ENCODE results near the gene APOOL. TPM values are rescaled to one million over a fixed set of nuclear protein-coding genes. Genes with fewer than 3 reads are reported as not detected.

APOOL gene
- polyA plus RNA-seq, 1 experiment: 2.5 TPM

- no peaks in the 10 kb centered on the region for H3K27me3 ChIP-seq (ENCODE audit: control insufficient read depth, insufficient read depth, low read length)
- ChIA-PET POLR2A (no interaction called here), CTCF (interaction anchor here (0.6 kb wide), 1 partner anchor 105 kb away, joined by 3 read pairs; no protein-coding TSS in a partner anchor)
- no peaks in the 10 kb centered on the region for H3K36me3 ChIP-seq (ENCODE audit: control insufficient read depth, insufficient read depth, low read length)
- no peak overlapping the region for H3K4me3 ChIP-seq (ENCODE audit: low read depth, low read length)
- DNase-seq (ENCODE audit: low read depth): no peak
- TF ChIP-seq CTCF (IDR thresholded peaks at IDR 0.05; ENCODE audit: insufficient read depth, low read depth, low read length): no peak
Observed at GRCh38 chrX:85020216-85020615, 16.5 kb downstream of the APOOL start.

- ChIA-PET CTCF (no interaction called here), POLR2A (no interaction called here)
Observed at GRCh38 chrX:85024044-85024443, 20.4 kb downstream of the APOOL start.

GRCh38 chrX:85024562-85024961 is 20.9 kb downstream of the APOOL start:
- H3K36me3 ChIP-seq (ENCODE audit: control insufficient read depth, insufficient read depth, low read length): no peaks in the 10 kb centered on the region
- no peaks in the 10 kb centered on the region for H3K27me3 ChIP-seq (ENCODE audit: control insufficient read depth, insufficient read depth, low read length)
- TF ChIP-seq CTCF (IDR thresholded peaks at IDR 0.05; ENCODE audit: insufficient read depth, low read depth, low read length): no peak
- ChIA-PET CTCF (no interaction called here), POLR2A (no interaction called here)
- no peak for DNase-seq (ENCODE audit: low read depth)
- no peak overlapping the region for H3K4me3 ChIP-seq (ENCODE audit: low read depth, low read length)

More at GRCh38 chrX:85024044-85024443, 20.4 kb downstream of the APOOL start:
- Histone ChIP-seq H3K27me3 (ENCODE audit: control insufficient read depth, insufficient read depth, low read length) (no peaks in the 10 kb centered on the region), H3K4me3 (ENCODE audit: low read depth, low read length) (no peak overlapping the region), H3K36me3 (ENCODE audit: control insufficient read depth, insufficient read depth, low read length) (no peaks in the 10 kb centered on the region)
- no peak for DNase-seq (ENCODE audit: low read depth)
- TF ChIP-seq CTCF (IDR thresholded peaks at IDR 0.05; ENCODE audit: insufficient read depth, low read depth, low read length): no peak

- Histone ChIP-seq H3K4me3 (ENCODE audit: low read depth, low read length) (no peak overlapping the region), H3K36me3 (ENCODE audit: control insufficient read depth, insufficient read depth, low read length) (no peaks in the 10 kb centered on the region), H3K27me3 (ENCODE audit: control insufficient read depth, insufficient read depth, low read length) (no peaks in the 10 kb centered on the region)
- POLR2A ChIA-PET: no interaction called here
- CTCF ChIA-PET: no interaction called here
- no peak for DNase-seq (ENCODE audit: low read depth)
- TF ChIP-seq CTCF (IDR thresholded peaks at IDR 0.05; ENCODE audit: insufficient read depth, low read depth, low read length): no peak
Observed at GRCh38 chrX:85026170-85026569, 22.5 kb downstream of the APOOL start.

- Histone ChIP-seq H3K27me3 (ENCODE audit: control insufficient read depth, insufficient read depth, low read length) (no peaks in the 10 kb centered on the region), H3K4me3 (ENCODE audit: low read depth, low read length) (no peak overlapping the region), H3K36me3 (ENCODE audit: control insufficient read depth, insufficient read depth, low read length) (no peaks in the 10 kb centered on the region)
- no peak for DNase-seq (ENCODE audit: low read depth)
- POLR2A ChIA-PET: no interaction called here
- no peak for TF ChIP-seq CTCF (IDR thresholded peaks at IDR 0.05; ENCODE audit: insufficient read depth, low read depth, low read length)
- CTCF ChIA-PET: no interaction called here
Observed at GRCh38 chrX:85029043-85029442, 25.4 kb downstream of the APOOL start.

All from BJ (cell line).